ENCODE results near the gene OPN5. TPM values are rescaled to one million over a fixed set of nuclear protein-coding genes. Genes with fewer than 3 reads are reported as not detected.

The OPN5 gene
- total and polyA plus RNA-seq, 2 experiments from 2014 or later, result not detected

DNA sequence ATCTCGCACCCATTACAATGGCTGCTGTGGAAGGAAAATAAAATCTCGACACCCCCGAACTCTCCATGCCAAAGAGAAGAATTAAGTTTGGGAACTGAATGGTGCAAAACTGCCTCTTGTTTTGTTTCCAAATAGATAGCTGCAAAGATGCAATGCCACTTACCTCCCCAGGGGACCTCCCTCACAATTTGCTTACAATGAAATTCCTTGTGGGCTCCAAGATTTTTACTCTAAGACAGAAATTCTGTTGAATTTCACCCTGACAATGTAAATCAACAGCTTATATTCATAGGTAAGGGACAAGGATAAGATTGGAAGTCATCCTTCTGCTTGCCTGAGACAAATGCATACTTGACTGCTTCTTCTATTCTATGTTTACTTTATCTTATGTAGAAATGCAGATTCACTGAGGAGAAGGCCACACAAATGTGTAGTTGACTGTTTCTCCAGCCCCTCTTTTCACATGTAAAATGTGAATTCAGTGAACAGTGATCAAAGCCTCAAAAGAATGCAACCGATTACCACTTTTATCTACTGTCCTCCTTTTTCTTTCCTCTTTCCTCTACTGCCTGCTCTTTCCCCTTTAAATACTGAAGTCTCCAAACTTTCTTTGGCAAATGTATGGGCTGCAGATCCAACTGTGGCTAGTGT is 46.9 kb upstream of the OPN5 start:
- Histone ChIP-seq H2AFZ (no peak overlapping the region), H3K4me1 (ENCODE audit: insufficient read depth) (peaks cover 35% of the 10 kb centered on the region), H3K36me3 (ENCODE audit: insufficient read depth) (no peaks in the 10 kb centered on the region), H3K27ac (ENCODE audit: low read depth) (peak overlapping the region; percentile 83), H3K4me3 (no peak overlapping the region), H4K20me1 (replicated peaks; ENCODE audit: insufficient read depth) (no peaks in the 10 kb centered on the region), H3F3A (replicated peaks; ENCODE audit: low read depth) (no peaks in the 10 kb centered on the region), H3K27me3 (ENCODE audit: insufficient read depth) (no peaks in the 10 kb centered on the region), H3K9me2 (ENCODE audit: insufficient read depth) (no peaks in the 10 kb centered on the region; the same call in 1 of the 2 replicates), H3K4me2 (peak overlapping the region; percentile 57), H3K79me2 (replicated peaks; ENCODE audit: insufficient read depth) (no peaks in the 10 kb centered on the region)
- TF ChIP-seq, protein P1, sequence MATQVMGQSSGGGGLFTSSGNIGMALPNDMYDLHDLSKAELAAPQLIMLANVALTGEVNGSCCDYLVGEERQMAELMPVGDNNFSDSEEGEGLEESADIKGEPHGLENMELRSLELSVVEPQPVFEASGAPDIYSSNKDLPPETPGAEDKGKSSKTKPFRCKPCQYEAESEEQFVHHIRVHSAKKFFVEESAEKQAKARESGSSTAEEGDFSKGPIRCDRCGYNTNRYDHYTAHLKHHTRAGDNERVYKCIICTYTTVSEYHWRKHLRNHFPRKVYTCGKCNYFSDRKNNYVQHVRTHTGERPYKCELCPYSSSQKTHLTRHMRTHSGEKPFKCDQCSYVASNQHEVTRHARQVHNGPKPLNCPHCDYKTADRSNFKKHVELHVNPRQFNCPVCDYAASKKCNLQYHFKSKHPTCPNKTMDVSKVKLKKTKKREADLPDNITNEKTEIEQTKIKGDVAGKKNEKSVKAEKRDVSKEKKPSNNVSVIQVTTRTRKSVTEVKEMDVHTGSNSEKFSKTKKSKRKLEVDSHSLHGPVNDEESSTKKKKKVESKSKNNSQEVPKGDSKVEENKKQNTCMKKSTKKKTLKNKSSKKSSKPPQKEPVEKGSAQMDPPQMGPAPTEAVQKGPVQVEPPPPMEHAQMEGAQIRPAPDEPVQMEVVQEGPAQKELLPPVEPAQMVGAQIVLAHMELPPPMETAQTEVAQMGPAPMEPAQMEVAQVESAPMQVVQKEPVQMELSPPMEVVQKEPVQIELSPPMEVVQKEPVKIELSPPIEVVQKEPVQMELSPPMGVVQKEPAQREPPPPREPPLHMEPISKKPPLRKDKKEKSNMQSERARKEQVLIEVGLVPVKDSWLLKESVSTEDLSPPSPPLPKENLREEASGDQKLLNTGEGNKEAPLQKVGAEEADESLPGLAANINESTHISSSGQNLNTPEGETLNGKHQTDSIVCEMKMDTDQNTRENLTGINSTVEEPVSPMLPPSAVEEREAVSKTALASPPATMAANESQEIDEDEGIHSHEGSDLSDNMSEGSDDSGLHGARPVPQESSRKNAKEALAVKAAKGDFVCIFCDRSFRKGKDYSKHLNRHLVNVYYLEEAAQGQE (IDR thresholded peaks at IDR 0.05; ENCODE audit: unreplicated experiment), result no peak
- TF ChIP-seq EZH2 (IDR thresholded peaks at IDR 0.05; ENCODE audit: low read depth, unreplicated experiment) (no peak), POLR2AphosphoS5 (IDR thresholded peaks at IDR 0.05; ENCODE audit: low read depth) (no peak), NANOG (IDR thresholded peaks at IDR 0.05; ENCODE audit: borderline replicate concordance) (peak; percentile 63), ZNF331 (CRISPR knock-in tag; IDR thresholded peaks at IDR 0.05; ENCODE audit: low read depth) (no peak)
- TF ChIP-seq, protein P2, sequence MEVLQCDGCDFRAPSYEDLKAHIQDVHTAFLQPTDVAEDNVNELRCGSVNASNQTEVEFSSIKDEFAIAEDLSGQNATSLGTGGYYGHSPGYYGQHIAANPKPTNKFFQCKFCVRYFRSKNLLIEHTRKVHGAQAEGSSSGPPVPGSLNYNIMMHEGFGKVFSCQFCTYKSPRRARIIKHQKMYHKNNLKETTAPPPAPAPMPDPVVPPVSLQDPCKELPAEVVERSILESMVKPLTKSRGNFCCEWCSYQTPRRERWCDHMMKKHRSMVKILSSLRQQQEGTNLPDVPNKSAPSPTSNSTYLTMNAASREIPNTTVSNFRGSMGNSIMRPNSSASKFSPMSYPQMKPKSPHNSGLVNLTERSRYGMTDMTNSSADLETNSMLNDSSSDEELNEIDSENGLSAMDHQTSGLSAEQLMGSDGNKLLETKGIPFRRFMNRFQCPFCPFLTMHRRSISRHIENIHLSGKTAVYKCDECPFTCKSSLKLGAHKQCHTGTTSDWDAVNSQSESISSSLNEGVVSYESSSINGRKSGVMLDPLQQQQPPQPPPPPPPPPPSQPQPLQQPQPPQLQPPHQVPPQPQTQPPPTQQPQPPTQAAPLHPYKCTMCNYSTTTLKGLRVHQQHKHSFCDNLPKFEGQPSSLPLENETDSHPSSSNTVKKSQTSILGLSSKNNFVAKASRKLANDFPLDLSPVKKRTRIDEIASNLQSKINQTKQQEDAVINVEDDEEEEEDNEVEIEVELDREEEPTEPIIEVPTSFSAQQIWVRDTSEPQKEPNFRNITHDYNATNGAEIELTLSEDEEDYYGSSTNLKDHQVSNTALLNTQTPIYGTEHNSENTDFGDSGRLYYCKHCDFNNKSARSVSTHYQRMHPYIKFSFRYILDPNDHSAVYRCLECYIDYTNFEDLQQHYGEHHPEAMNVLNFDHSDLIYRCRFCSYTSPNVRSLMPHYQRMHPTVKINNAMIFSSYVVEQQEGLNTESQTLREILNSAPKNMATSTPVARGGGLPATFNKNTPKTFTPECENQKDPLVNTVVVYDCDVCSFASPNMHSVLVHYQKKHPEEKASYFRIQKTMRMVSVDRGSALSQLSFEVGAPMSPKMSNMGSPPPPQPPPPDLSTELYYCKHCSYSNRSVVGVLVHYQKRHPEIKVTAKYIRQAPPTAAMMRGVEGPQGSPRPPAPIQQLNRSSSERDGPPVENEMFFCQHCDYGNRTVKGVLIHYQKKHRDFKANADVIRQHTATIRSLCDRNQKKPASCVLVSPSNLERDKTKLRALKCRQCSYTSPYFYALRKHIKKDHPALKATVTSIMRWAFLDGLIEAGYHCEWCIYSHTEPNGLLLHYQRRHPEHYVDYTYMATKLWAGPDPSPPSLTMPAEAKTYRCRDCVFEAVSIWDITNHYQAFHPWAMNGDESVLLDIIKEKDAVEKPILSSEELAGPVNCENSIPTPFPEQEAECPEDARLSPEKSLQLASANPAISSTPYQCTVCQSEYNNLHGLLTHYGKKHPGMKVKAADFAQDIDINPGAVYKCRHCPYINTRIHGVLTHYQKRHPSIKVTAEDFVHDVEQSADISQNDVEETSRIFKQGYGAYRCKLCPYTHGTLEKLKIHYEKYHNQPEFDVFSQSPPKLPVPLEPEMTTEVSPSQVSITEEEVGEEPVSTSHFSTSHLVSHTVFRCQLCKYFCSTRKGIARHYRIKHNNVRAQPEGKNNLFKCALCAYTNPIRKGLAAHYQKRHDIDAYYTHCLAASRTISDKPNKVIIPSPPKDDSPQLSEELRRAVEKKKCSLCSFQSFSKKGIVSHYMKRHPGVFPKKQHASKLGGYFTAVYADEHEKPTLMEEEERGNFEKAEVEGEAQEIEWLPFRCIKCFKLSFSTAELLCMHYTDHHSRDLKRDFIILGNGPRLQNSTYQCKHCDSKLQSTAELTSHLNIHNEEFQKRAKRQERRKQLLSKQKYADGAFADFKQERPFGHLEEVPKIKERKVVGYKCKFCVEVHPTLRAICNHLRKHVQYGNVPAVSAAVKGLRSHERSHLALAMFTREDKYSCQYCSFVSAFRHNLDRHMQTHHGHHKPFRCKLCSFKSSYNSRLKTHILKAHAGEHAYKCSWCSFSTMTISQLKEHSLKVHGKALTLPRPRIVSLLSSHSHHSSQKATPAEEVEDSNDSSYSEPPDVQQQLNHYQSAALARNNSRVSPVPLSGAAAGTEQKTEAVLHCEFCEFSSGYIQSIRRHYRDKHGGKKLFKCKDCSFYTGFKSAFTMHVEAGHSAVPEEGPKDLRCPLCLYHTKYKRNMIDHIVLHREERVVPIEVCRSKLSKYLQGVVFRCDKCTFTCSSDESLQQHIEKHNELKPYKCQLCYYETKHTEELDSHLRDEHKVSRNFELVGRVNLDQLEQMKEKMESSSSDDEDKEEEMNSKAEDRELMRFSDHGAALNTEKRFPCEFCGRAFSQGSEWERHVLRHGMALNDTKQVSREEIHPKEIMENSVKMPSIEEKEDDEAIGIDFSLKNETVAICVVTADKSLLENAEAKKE (CRISPR knock-in tag; IDR thresholded peaks at IDR 0.05), result peak; percentile 80; the same call in 1 of the 2 replicates
- H3K4me3 Mint-ChIP-seq, result peak overlapping the region; percentile 32; the same call in 2 of the 3 replicates
- H3K27ac Mint-ChIP-seq, result peak overlapping the region; percentile 57
- peaks cover 41% of the 10 kb centered on the region for H3K4me1 Mint-ChIP-seq
- H3K9me3 Mint-ChIP-seq, result no peaks in the 10 kb centered on the region
- DNase-seq (ENCODE audit: low spot score), result peak; percentile 63
- peak; percentile 72 for ATAC-seq
- H3K36me3 Mint-ChIP-seq (ENCODE audit: low read depth), result no peaks in the 10 kb centered on the region
- H3K27me3 Mint-ChIP-seq (ENCODE audit: insufficient read depth, low read depth, poor library complexity), result no peaks in the 10 kb centered on the region

Measured in GM23338 (cell line).